GM18951 (cell line): ENCODE measurements around the gene SCRG1.

Source experiments
- POLR2A ChIP-seq: IDR thresholded peaks from 4 replicates; pipeline ENCODE4 v1.6.1; 2011; ENCODE audit warnings: mild to moderate bottlenecking; ENCODE audit not compliant: insufficient read length, insufficient read depth; ENCODE audit errors: extremely low read depth
- in situ Hi-C: fragments of 300-500 bp; cut with MboI; formaldehyde crosslinking; loops from one replicate; pipeline ENCODE4 v1.12.0; 2022; ENCODE audit warnings: low sequenced_read_pairs, mixed read lengths, inconsistent platforms; ENCODE audit not compliant: unreplicated experiment

Gene SCRG1

GRCh38 chr4:173367946-173368345, 31.0 kb downstream of the SCRG1 start:
- TF ChIP-seq POLR2A = no peak
- in situ Hi-C loops = no loop called here

- no peak for TF ChIP-seq POLR2A
- in situ Hi-C loops = no loop called here
Observed at GRCh38 chr4:173367285-173367684, 31.6 kb downstream of the SCRG1 start.

DNA sequence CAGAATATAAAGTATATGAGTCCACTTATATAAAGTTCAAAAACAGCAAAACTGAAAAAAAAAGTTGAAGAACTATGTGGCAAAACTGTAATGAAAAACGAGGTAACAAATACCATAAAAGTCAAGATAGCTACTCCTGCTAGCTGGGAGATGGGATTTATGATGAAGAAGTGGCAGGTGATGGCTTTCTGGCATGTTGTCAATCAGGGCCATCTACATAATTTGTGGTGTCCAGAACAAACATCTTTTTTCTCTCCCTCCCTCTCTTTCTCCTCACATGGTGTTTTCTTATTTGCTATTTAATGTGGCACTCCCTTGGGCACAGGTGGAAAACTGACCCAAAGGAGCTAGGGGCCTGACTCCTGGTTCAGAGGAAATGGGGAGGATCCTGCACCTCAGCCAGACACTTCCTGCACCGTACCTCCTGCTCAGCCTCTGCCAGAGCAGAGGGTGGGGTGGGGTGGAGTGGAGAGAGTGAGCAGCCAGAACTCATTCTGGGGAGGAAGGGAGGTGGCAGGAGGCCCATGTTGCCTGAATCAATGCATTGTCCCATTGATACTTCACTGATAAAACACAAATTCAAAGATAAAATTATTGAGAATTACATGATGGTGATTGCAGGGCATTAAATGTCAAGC, 33.4 kb downstream of the SCRG1 start:
- in situ Hi-C loops = no loop called here
- TF ChIP-seq POLR2A = no peak

GRCh38 chr4:173362666-173363065, 36.2 kb downstream of the SCRG1 start:
- in situ Hi-C loops = no loop called here
- no peak for TF ChIP-seq POLR2A

DNA sequence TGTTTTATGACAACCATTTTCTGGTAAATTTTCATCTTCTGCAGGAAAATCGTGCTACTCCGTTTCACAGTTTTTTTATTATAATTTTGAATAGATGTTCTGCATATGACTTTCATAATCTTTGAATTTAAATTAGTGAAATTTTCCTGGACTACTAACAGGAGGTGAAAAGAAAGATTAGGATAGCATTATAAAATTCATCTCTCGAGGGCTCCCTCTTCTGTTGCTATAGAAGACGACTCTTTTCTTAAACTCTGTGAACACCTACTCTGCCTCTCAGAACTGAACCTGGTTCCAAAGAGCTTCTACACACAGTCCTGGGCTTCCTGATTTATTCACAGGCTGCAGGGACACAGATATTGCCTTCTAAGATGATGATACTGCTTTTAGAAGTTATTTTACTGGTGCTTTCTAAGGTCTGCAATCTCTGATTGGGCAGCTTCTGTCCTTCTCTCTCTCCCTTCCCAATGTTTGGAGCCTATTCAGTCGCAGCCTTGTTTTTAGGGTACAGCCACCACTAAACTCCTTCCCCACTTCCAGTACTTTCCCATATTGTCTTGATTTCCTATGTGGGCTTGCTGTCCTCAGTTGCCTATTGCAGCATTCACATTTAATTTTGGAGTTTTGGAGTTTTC, 38.2 kb downstream of the SCRG1 start:
- no peak for TF ChIP-seq POLR2A
- in situ Hi-C loops = no loop called here

GRCh38 chr4:173357939-173358338, 41.0 kb downstream of the SCRG1 start:
- no peak for TF ChIP-seq POLR2A
- in situ Hi-C loops = no loop called here

GRCh38 chr4:173347467-173347866, 51.4 kb downstream of the SCRG1 start:
- in situ Hi-C loops = no loop called here
- TF ChIP-seq POLR2A = no peak

GRCh38 chr4:173346074-173346473, 52.8 kb downstream of the SCRG1 start:
- TF ChIP-seq POLR2A = no peak
- in situ Hi-C loops = no loop called here

GRCh38 chr4:173345648-173346047, 53.3 kb downstream of the SCRG1 start:
- in situ Hi-C loops = no loop called here
- TF ChIP-seq POLR2A = no peak

GRCh38 chr4:173343832-173344397, 55.0 kb downstream of the SCRG1 start:
- in situ Hi-C loops = no loop called here
- no peak for TF ChIP-seq POLR2A

DNA sequence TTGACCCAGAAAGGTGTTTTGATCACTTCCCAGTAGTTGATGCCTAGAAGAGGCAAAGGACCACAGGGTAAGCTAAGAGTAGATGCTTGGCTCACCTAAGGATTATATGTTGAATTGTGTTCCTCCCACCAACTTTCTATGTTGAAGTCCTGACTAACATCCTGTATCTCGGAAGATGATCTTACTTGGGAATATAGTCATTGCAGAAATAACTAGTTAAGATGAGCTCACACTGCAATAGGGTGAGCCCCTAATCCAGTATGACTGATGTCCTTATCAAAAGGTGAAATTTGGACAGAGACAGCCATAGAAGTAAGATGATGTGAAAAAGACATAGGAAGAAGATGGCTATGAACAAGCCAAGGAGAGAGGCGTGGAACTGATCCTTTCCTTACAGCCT, 61.5 kb downstream of the SCRG1 start:
- in situ Hi-C loops = no loop called here

GRCh38 chr4:173334891-173335752, 63.8 kb downstream of the SCRG1 start:
- peak; percentile 69 for TF ChIP-seq POLR2A
- in situ Hi-C loops = no loop called here

More for the DNA sequence above, 61.5 kb downstream of the SCRG1 start:
- no peak for TF ChIP-seq POLR2A
